PC-9 (cell line): ENCODE data around the gene SLC66A1. TPM values are rescaled to one million over a fixed set of nuclear protein-coding genes. Genes with fewer than 3 reads are reported as not detected.

Experiments
- BruUV-seq: library from RNA; stranded (reverse); fragments of 400-500 nt; replicated peaks from 2 replicates; lab custom pipeline; 2021; lab: Mats Ljungman, UMichigan
- CTCF ChIA-PET: fragments of 300-600 bp; sonication (Branson Sonifier 250); formaldehyde crosslinking; loops from one replicate; lab custom pipeline; 2022; ENCODE audit warnings: antibody characterized with exemption; lab: Charles Lee
- POLR2A ChIA-PET: fragments of 300-600 bp; sonication (Branson Sonifier 250); formaldehyde crosslinking; loops from one replicate; lab custom pipeline; 2022; ENCODE audit warnings: antibody characterized with exemption; ENCODE audit not compliant: unreplicated experiment; lab: Charles Lee
- DNase-seq, 2 experiments: peaks; one replicate each; pipeline versions ENCODE4 v3.0.0 to v3.0.0-alpha.2; 2015 to 2022; ENCODE audit warnings: mixed read lengths in 1 of 2
- H2AFZ ChIP-seq: fragments of 200-600 bp; sonication (generic); 2 replicates; pipeline ENCODE4 v1.8.1; 2017; ENCODE audit warnings: antibody characterized with exemption
- H3F3A ChIP-seq: fragments of 200-600 bp; sonication (generic); 2 replicates; pipeline ENCODE4 v1.8.1; 2017; ENCODE audit warnings: antibody characterized with exemption, mild to moderate bottlenecking, low read depth; ENCODE audit not compliant: insufficient read depth
- H3K27ac ChIP-seq: fragments of 200-600 bp; sonication (generic); 2 replicates; pipeline ENCODE4 v1.6.1; 2016; ENCODE audit warnings: mixed run types
- H3K27me3 ChIP-seq: fragments of 200-600 bp; sonication (generic); 2 replicates; pipeline ENCODE4 v1.6.1; 2016; ENCODE audit warnings: low read depth, mixed run types; ENCODE audit not compliant: insufficient read depth
- H3K36me3 ChIP-seq: fragments of 200-600 bp; sonication (generic); 2 replicates; pipeline ENCODE4 v1.6.1; 2016; ENCODE audit warnings: low read depth, mixed run types
- H3K4me1 ChIP-seq: fragments of 200-600 bp; sonication (generic); replicated peaks from 2 replicates; pipeline ENCODE4 v1.6.1; 2016; ENCODE audit warnings: mixed run types; ENCODE audit not compliant: insufficient read depth
- H3K4me2 ChIP-seq: fragments of 200-600 bp; sonication (generic); 2 replicates; pipeline ENCODE4 v1.6.1; 2017; ENCODE audit warnings: mixed run types
- H3K4me3 ChIP-seq: fragments of 200-600 bp; sonication (generic); 2 replicates; pipeline ENCODE4 v1.6.1; 2016; ENCODE audit warnings: mixed run types
- H3K79me2 ChIP-seq: fragments of 200-600 bp; sonication (generic); 2 replicates; pipeline ENCODE4 v1.6.1; 2017; ENCODE audit warnings: low read depth, mixed run types
- H3K9me2 ChIP-seq: fragments of 200-600 bp; sonication (generic); 2 replicates; pipeline ENCODE4 v1.8.1; 2017; ENCODE audit warnings: mild to moderate bottlenecking; ENCODE audit not compliant: insufficient read depth
- H3K9me3 ChIP-seq: fragments of 200-600 bp; sonication (generic); 2 replicates; pipeline ENCODE4 v1.8.1; 2016; ENCODE audit warnings: low read depth; ENCODE audit not compliant: insufficient read depth
- H4K20me1 ChIP-seq: fragments of 200-600 bp; sonication (generic); 2 replicates; pipeline ENCODE4 v1.8.1; 2017; ENCODE audit not compliant: insufficient read depth
- EZH2 ChIP-seq: fragments of 200-600 bp; sonication (generic); IDR thresholded peaks from 2 replicates; pipeline ENCODE4 v1.8.0; 2017; ENCODE audit warnings: antibody characterized with exemption, low read depth
- intact Hi-C: fragments of 100-400 bp; cut with micrococcal nuclease; formaldehyde crosslinking; loops from one replicate; pipeline ENCODE4 v1.10.0; 2022; ENCODE audit not compliant: unreplicated experiment
- total RNA-seq: library from RNA; stranded (reverse); gene quantifications from 2 replicates; pipeline ENCODE4 v1.2.3, GENCODE V29; 2021
- TF ChIP-seq, protein P1 (sequence below): fragments of 200-600 bp; sonication (generic); conservative IDR thresholded peaks from 2 replicates; pipeline ENCODE4 v1.6.1; 2017; ENCODE audit warnings: mixed run types, antibody characterized with exemption, mild to moderate bottlenecking, moderate library complexity

Gene SLC66A1
- total RNA-seq, 1 experiment from 2014 or later = 13.8 TPM

DNA sequence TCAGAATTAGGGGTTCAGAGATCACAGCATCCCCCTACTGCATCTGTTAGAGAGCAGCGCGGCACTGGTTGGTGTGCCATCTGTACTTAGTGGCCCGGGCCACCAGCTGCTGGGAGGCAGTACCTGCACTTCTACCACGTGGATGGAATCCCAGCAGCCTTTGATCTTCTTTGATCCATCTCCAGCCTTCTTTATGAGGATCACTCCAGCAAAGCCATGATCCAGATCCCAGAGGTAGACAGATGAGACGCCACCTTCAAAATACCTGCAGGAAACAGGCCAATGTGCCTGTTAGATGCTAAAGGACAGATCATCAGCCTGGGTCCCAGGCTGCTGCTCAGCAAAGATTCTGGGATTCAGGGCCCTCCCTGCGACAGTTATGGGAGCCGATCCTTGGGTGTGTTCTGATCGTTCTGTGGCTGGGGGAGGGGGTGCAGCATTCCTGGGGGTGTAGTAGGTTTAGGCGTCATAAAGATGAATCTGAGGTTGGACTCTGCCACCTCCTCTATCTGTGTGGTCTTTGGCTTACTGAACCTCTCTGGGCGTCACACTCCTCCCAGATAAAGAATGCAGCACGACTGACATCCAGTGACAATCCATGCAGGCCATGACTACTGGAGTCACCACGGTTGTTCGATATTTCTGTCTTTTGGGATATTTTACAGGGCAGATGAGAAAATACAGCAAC lies 45.3 kb downstream of the SLC66A1 start:
- BruUV-seq = no TSS peak
- H3F3A ChIP-seq = no peaks in the 10 kb centered on the region
- intact Hi-C loops = no loop called here
- H2AFZ ChIP-seq = no peak overlapping the region
- H3K4me3 ChIP-seq = no peak overlapping the region
- H3K9me3 ChIP-seq = no peaks in the 10 kb centered on the region
- H4K20me1 ChIP-seq = no peaks in the 10 kb centered on the region
- H3K36me3 ChIP-seq = no peaks in the 10 kb centered on the region
- POLR2A ChIA-PET = no interaction called here
- CTCF ChIA-PET = no interaction called here
- TF ChIP-seq EZH2 = no peak
- TF ChIP-seq, protein P1, sequence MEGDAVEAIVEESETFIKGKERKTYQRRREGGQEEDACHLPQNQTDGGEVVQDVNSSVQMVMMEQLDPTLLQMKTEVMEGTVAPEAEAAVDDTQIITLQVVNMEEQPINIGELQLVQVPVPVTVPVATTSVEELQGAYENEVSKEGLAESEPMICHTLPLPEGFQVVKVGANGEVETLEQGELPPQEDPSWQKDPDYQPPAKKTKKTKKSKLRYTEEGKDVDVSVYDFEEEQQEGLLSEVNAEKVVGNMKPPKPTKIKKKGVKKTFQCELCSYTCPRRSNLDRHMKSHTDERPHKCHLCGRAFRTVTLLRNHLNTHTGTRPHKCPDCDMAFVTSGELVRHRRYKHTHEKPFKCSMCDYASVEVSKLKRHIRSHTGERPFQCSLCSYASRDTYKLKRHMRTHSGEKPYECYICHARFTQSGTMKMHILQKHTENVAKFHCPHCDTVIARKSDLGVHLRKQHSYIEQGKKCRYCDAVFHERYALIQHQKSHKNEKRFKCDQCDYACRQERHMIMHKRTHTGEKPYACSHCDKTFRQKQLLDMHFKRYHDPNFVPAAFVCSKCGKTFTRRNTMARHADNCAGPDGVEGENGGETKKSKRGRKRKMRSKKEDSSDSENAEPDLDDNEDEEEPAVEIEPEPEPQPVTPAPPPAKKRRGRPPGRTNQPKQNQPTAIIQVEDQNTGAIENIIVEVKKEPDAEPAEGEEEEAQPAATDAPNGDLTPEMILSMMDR = no peak
- H3K4me2 ChIP-seq = no peak overlapping the region
- no peaks in the 10 kb centered on the region for H3K27me3 ChIP-seq
- no peaks in the 10 kb centered on the region for H3K9me2 ChIP-seq
- H3K79me2 ChIP-seq = no peaks in the 10 kb centered on the region
- no peak overlapping the region for H3K27ac ChIP-seq
- no peak for DNase-seq
- no peaks in the 10 kb centered on the region for H3K4me1 ChIP-seq

DNA sequence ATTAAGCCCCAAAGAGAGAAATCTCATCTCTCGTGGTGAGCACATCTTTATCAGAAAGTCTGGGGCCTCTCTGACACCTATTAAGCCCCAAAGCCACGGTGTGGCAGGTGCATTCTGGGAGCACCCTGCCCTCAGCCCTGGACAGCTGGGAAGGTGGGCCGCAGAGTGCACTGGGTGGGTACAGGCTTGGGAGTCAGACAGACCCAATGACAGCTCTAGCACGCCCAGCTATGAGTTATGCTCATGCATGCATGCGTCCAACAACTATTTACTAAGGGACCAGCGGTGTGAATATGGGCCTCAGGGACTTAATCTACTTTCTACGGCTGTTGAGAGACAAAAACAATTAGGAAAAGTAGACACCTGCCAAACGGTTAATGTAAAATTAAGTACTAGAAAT lies 46.6 kb downstream of the SLC66A1 start:
- no peak for DNase-seq
- Histone ChIP-seq H3K4me2 (no peak overlapping the region), H2AFZ (no peak overlapping the region), H3K27me3 (no peaks in the 10 kb centered on the region), H4K20me1 (no peaks in the 10 kb centered on the region; the same call in 1 of the 2 replicates), H3K4me3 (no peak overlapping the region), H3K9me3 (no peaks in the 10 kb centered on the region), H3K79me2 (no peaks in the 10 kb centered on the region), H3K27ac (no peak overlapping the region), H3F3A (no peaks in the 10 kb centered on the region), H3K9me2 (no peaks in the 10 kb centered on the region), H3K4me1 (no peaks in the 10 kb centered on the region), H3K36me3 (no peaks in the 10 kb centered on the region)
- TF ChIP-seq, protein P1 = no peak
- TF ChIP-seq EZH2 = no peak
- CTCF ChIA-PET = no interaction called here
- intact Hi-C loops = no loop called here
- BruUV-seq = no TSS peak
- POLR2A ChIA-PET = no interaction called here

DNA sequence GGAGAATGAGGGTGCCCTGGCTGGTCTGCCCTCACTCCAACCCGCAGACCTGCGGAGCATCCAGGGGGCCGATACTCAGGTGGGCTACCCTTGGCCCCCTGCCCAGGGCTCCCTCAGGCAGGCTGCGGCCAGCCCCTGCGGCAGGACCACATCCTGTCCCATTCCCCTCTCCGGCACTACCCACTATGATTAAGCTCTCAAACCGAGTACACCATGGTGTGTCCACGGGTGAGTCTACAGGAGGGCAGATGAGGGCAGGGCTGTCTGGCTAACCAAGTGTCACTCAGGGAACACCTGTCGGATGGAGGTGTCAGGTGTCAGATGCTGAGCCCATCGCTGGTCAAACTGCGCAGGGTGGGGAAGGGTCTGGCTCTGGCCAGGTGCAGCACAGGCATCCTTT lies 47.2 kb downstream of the SLC66A1 start:
- TF ChIP-seq, protein P1 = no peak
- no peak for TF ChIP-seq EZH2
- Histone ChIP-seq H3K9me2 (no peaks in the 10 kb centered on the region), H2AFZ (no peak overlapping the region), H3K4me3 (no peak overlapping the region), H3K4me2 (no peak overlapping the region), H3K9me3 (no peaks in the 10 kb centered on the region), H3K79me2 (no peaks in the 10 kb centered on the region), H3F3A (no peaks in the 10 kb centered on the region), H3K27ac (no peak overlapping the region), H3K27me3 (no peaks in the 10 kb centered on the region), H4K20me1 (no peaks in the 10 kb centered on the region; the same call in 1 of the 2 replicates), H3K4me1 (no peaks in the 10 kb centered on the region), H3K36me3 (no peaks in the 10 kb centered on the region)
- no TSS peak for BruUV-seq
- ChIA-PET POLR2A (interaction anchor here (0.6 kb wide), 1 partner anchor 81 kb away, joined by 6 read pairs; no protein-coding TSS in a partner anchor), CTCF (interaction anchor here (0.6 kb wide), 1 partner anchor 112 kb away, joined by 3 read pairs; no protein-coding TSS in a partner anchor)
- DNase-seq = no peak
- intact Hi-C loops = no loop called here
